Activated T-cell treated with anti-CD3 and anti-CD28 coated beads, Interleukin-2, amount 50 U/mL, for 24 hours (primary cell): ENCODE measurements around the gene SUOX.

Source experiments
- DNase-seq: peaks from one replicate; pipeline ENCODE4 v3.0.0-alpha.2; 2020
- H3K27ac Mint-ChIP-seq: 2 replicates; pipeline ENCODE4 v1.8.0; 2020; ENCODE audit warnings: mild to moderate bottlenecking, mixed read lengths
- H3K27me3 Mint-ChIP-seq: 2 replicates; pipeline ENCODE4 v1.8.0; 2020; ENCODE audit warnings: mixed read lengths
- H3K36me3 Mint-ChIP-seq: 2 replicates; pipeline ENCODE4 v1.8.0; 2020; ENCODE audit warnings: low read depth, mixed read lengths
- H3K4me1 Mint-ChIP-seq: 2 replicates; pipeline ENCODE4 v1.8.0; 2020; ENCODE audit warnings: low read depth, mixed read lengths
- H3K4me3 Mint-ChIP-seq: 2 replicates; pipeline ENCODE4 v1.8.0; 2020; ENCODE audit warnings: mild to moderate bottlenecking, moderate library complexity, mixed read lengths
- H3K9me3 Mint-ChIP-seq: 2 replicates; pipeline ENCODE4 v1.8.0; 2020; ENCODE audit warnings: mixed read lengths

Gene SUOX

GRCh38 chr12:56046027-56046780 is 49.1 kb downstream of the SUOX start:
- peak overlapping the region; percentile 79 for H3K27ac Mint-ChIP-seq

GRCh38 chr12:56053407-56053893 is 56.4 kb downstream of the SUOX start:
- DNase-seq: no peak
- Mint-ChIP-seq H3K27ac (no peak overlapping the region), H3K36me3 (no peaks in the 10 kb centered on the region), H3K4me3 (no peak overlapping the region), H3K9me3 (no peaks in the 10 kb centered on the region), H3K27me3 (no peaks in the 10 kb centered on the region), H3K4me1 (no peaks in the 10 kb centered on the region)

More at GRCh38 chr12:56046027-56046780, 49.1 kb downstream of the SUOX start:
- Mint-ChIP-seq H3K27me3 (no peaks in the 10 kb centered on the region), H3K9me3 (no peaks in the 10 kb centered on the region), H3K4me1 (peaks cover 40% of the 10 kb centered on the region), H3K36me3 (peaks cover 52% of the 10 kb centered on the region), H3K4me3 (no peak overlapping the region)
- peak; percentile 37 for DNase-seq
